Kidney epithelial cell (primary cell): Measurements from ENCODE around the gene METTL27. TPM values are rescaled to one million over a fixed set of nuclear protein-coding genes. Genes with fewer than 3 reads are reported as not detected.
"Not testable (repeated sequence)": the region's sequence is repeated elsewhere in the genome, so short reads cannot be mapped to it uniquely, and the experiment has no call there.

Experiments used
- DNase-seq: peaks from one replicate; pipeline ENCODE4 v3.0.0-alpha.2; 2010; ENCODE audit warnings: low read depth
- H3K27me3 ChIP-seq: 2 replicates; pipeline ENCODE4 v1.6.0; 2011; ENCODE audit warnings: low read length; ENCODE audit not compliant: control insufficient read depth, insufficient read depth
- H3K36me3 ChIP-seq: 2 replicates; pipeline ENCODE4 v1.5.1; 2011; ENCODE audit warnings: low read length; ENCODE audit not compliant: control insufficient read depth, insufficient read depth
- H3K4me3 ChIP-seq: 2 replicates; pipeline ENCODE4 v1.5.1; 2011; ENCODE audit warnings: low read depth, mild to moderate bottlenecking, control low read depth, low read length
- CTCF ChIP-seq: IDR thresholded peaks from 2 replicates; pipeline ENCODE4 v1.5.1; 2011; ENCODE audit warnings: mild to moderate bottlenecking, moderate library complexity, low read length, control low read depth, inconsistent platforms; ENCODE audit not compliant: insufficient read depth, poor library complexity, severe bottlenecking
- total RNA-seq: library from RNA; depleted of rRNA; stranded (reverse); fragments of >200 nt; gene quantifications from 2 replicates; pipeline ENCODE4 v1.2.3, GENCODE V29; 2015

METTL27 gene
- total RNA-seq, 1 donor from 2014 or later, result 1.5 TPM

- TF ChIP-seq CTCF, result no peak
- H3K4me3 ChIP-seq, result no peak overlapping the region
Observed at GRCh38 chr7:73789051-73789450, 53.3 kb downstream of the METTL27 start.

GRCh38 chr7:73787786-73788048 is 54.6 kb downstream of the METTL27 start:
- not testable (repeated sequence) for H3K36me3 ChIP-seq, H3K4me3 ChIP-seq, H3K27me3 ChIP-seq, DNase-seq

More at GRCh38 chr7:73789051-73789450, 53.3 kb downstream of the METTL27 start:
- Histone ChIP-seq H3K27me3 (no peaks in the 10 kb centered on the region), H3K36me3 (no peaks in the 10 kb centered on the region)
- no peak for DNase-seq

GRCh38 chr7:73786588-73786987 is 55.7 kb downstream of the METTL27 start:
- TF ChIP-seq CTCF, result no peak
- DNase-seq, result no peak
- H3K4me3 ChIP-seq, result no peak overlapping the region
- H3K27me3 ChIP-seq, result no peaks in the 10 kb centered on the region
- H3K36me3 ChIP-seq, result no peaks in the 10 kb centered on the region

Other genes with a start within 250 kb of the METTL27 start
- gene MLXIPL, start 218.0 kb downstream of the METTL27 start, total RNA-seq, result 0.04 and 0.14 TPM in 2 replicates
- 9.0 and 12.2 TPM in 2 replicates for gene VPS37D, start 174.7 kb downstream of the METTL27 start, total RNA-seq
- 4.4 and 5.1 TPM in 2 replicates for gene DNAJC30, start 159.1 kb downstream of the METTL27 start, total RNA-seq
- gene BUD23, start 158.9 kb downstream of the METTL27 start, total RNA-seq, result 47.9 and 69.1 TPM in 2 replicates
- gene STX1A, start 122.8 kb downstream of the METTL27 start, total RNA-seq, result 25.9 and 29.0 TPM in 2 replicates
- 61.3 and 62.2 TPM in 2 replicates for gene ABHD11, start 103.7 kb downstream of the METTL27 start, total RNA-seq
- gene CLDN3, start 72.2 kb downstream of the METTL27 start, total RNA-seq, result 100 and 123 TPM in 2 replicates
- 892 and 990 TPM in 2 replicates for gene CLDN4, start 11.5 kb downstream of the METTL27 start, total RNA-seq
- not detected in 2 replicates for gene TMEM270, start 18.6 kb upstream of the METTL27 start, total RNA-seq
- 0.07 TPM in 1 of 2 replicates, not detected in the other for gene ELN, start 185.7 kb upstream of the METTL27 start, total RNA-seq
- gene LIMK1, start 241.3 kb upstream of the METTL27 start, total RNA-seq, result 61.1 and 79.4 TPM in 2 replicates